WTC11 (cell line): ENCODE results near the gene CCP110. TPM values are rescaled to one million over a fixed set of nuclear protein-coding genes. Genes with fewer than 3 reads are reported as not detected.
A peak's percentile ranks its signal among the peaks of the same experiment; 100 is the strongest.

Experiments
- CBFB ChIP-seq: sonication (generic); formaldehyde crosslinking; IDR thresholded peaks from 2 replicates; pipeline ENCODE4 v1.8.1; 2022; ENCODE audit warnings: mild to moderate bottlenecking, low read depth, missing genetic modification reagents
- EMX1 ChIP-seq: fragments of 250-450 bp; sonication (Bioruptor Pico); IDR thresholded peaks from 2 replicates; pipeline ENCODE4 v1.8.0; 2021; ENCODE audit warnings: mild to moderate bottlenecking
- FOXP1 ChIP-seq: sonication (generic); formaldehyde crosslinking; IDR thresholded peaks from 2 replicates; pipeline ENCODE4 v1.8.0; 2022; ENCODE audit warnings: missing genetic modification reagents, mild to moderate bottlenecking, moderate library complexity, borderline replicate concordance
- FOXP4 ChIP-seq: sonication (generic); formaldehyde crosslinking; IDR thresholded peaks from 2 replicates; pipeline ENCODE4 v1.8.0; 2022; ENCODE audit warnings: mild to moderate bottlenecking, missing genetic modification reagents
- GABPB1 ChIP-seq: sonication (generic); formaldehyde crosslinking; IDR thresholded peaks from 2 replicates; pipeline ENCODE4 v1.8.1; 2023; ENCODE audit warnings: mild to moderate bottlenecking, missing genetic modification reagents
- GRHL2 ChIP-seq: fragments of 250-450 bp; sonication (Bioruptor Pico); IDR thresholded peaks from 2 replicates; pipeline ENCODE4 v1.8.0; 2022; ENCODE audit warnings: mild to moderate bottlenecking, moderate library complexity; ENCODE audit not compliant: insufficient replicate concordance, severe bottlenecking
- GTF2I ChIP-seq: fragments of 250-450 bp; sonication (Bioruptor Pico); conservative IDR thresholded peaks from 2 replicates; pipeline ENCODE4 v1.4.0; 2021; ENCODE audit warnings: mild to moderate bottlenecking
- IRF1 ChIP-seq: sonication (generic); formaldehyde crosslinking; IDR thresholded peaks from 2 replicates; pipeline ENCODE4 v1.8.0; 2023; ENCODE audit warnings: missing genetic modification reagents
- JAZF1 ChIP-seq: fragments of 250-450 bp; sonication (Bioruptor Pico); IDR thresholded peaks from 2 replicates; pipeline ENCODE4 v1.9.0; 2021; ENCODE audit warnings: moderate library complexity, mild to moderate bottlenecking, inconsistent platforms
- JUN ChIP-seq: sonication (generic); formaldehyde crosslinking; IDR thresholded peaks from 2 replicates; pipeline ENCODE4 v1.8.0; 2023; ENCODE audit warnings: mild to moderate bottlenecking, missing genetic modification reagents
- MXD4 ChIP-seq: fragments of 250-450 bp; sonication (Bioruptor Pico); IDR thresholded peaks from 2 replicates; pipeline ENCODE4 v1.8.0; 2021; ENCODE audit warnings: mild to moderate bottlenecking, moderate library complexity, borderline replicate concordance
- MYBL2 ChIP-seq: sonication (generic); formaldehyde crosslinking; IDR thresholded peaks from 2 replicates; pipeline ENCODE4 v1.8.1; 2023; ENCODE audit warnings: mild to moderate bottlenecking, moderate library complexity, missing genetic modification reagents
- NFATC4 ChIP-seq: fragments of 250-450 bp; sonication (Bioruptor Pico); IDR thresholded peaks from 2 replicates; pipeline ENCODE4 v1.9.0; 2021; ENCODE audit warnings: mild to moderate bottlenecking
- NR2C2 ChIP-seq: sonication (generic); formaldehyde crosslinking; IDR thresholded peaks from 2 replicates; pipeline ENCODE4 v1.8.0; 2022; ENCODE audit warnings: mild to moderate bottlenecking, missing genetic modification reagents
- OVOL2 ChIP-seq: fragments of 250-450 bp; sonication (Bioruptor Pico); IDR thresholded peaks from 2 replicates; pipeline ENCODE4 v1.9.0; 2021; ENCODE audit warnings: mild to moderate bottlenecking, borderline replicate concordance
- SMAD3 ChIP-seq: sonication (generic); formaldehyde crosslinking; IDR thresholded peaks from 2 replicates; pipeline ENCODE4 v1.8.0; 2022; ENCODE audit warnings: missing genetic modification reagents, mild to moderate bottlenecking, borderline replicate concordance
- SMAD4 ChIP-seq: sonication (generic); formaldehyde crosslinking; IDR thresholded peaks from 2 replicates; pipeline ENCODE4 v1.8.0; 2022; ENCODE audit warnings: mild to moderate bottlenecking, missing genetic modification reagents
- TP53 ChIP-seq: sonication (generic); formaldehyde crosslinking; IDR thresholded peaks from 2 replicates; pipeline ENCODE4 v1.8.1; 2023; ENCODE audit warnings: mild to moderate bottlenecking, missing genetic modification reagents
- ZNF121 ChIP-seq: sonication (generic); formaldehyde crosslinking; IDR thresholded peaks from 2 replicates; pipeline ENCODE4 v1.8.0; 2023; ENCODE audit warnings: missing genetic modification reagents
- ZNF219 ChIP-seq: sonication (generic); formaldehyde crosslinking; IDR thresholded peaks from 2 replicates; pipeline ENCODE4 v1.8.0; 2023; ENCODE audit warnings: missing genetic modification reagents, mild to moderate bottlenecking, borderline replicate concordance
- ZNF232 ChIP-seq: sonication (generic); formaldehyde crosslinking; IDR thresholded peaks from 2 replicates; pipeline ENCODE4 v1.8.0; 2022; ENCODE audit warnings: mild to moderate bottlenecking, missing genetic modification reagents
- ZNF416 ChIP-seq: fragments of 250-450 bp; sonication (Bioruptor Pico); IDR thresholded peaks from 2 replicates; pipeline ENCODE4 v1.9.0; 2021; ENCODE audit warnings: mild to moderate bottlenecking, inconsistent platforms
- ZNF425 ChIP-seq: fragments of 250-450 bp; sonication (Bioruptor Pico); conservative IDR thresholded peaks from 2 replicates; pipeline ENCODE4 v1.9.0; 2021; ENCODE audit warnings: mild to moderate bottlenecking
- ZNF671 ChIP-seq: fragments of 250-450 bp; sonication (Bioruptor Pico); IDR thresholded peaks from 2 replicates; pipeline ENCODE4 v1.8.0; 2021; ENCODE audit warnings: mild to moderate bottlenecking
- total RNA-seq: library from RNA; stranded (reverse); gene quantifications from 3 replicates; pipeline ENCODE4 v1.2.3, GENCODE V29; 2021
- TF ChIP-seq, protein P1 (sequence below): sonication (generic); formaldehyde crosslinking; IDR thresholded peaks from 2 replicates; pipeline ENCODE4 v1.8.1; 2023; ENCODE audit warnings: mild to moderate bottlenecking, missing genetic modification reagents
- TF ChIP-seq, protein P2 (sequence below): sonication (generic); formaldehyde crosslinking; conservative IDR thresholded peaks from 2 replicates; pipeline ENCODE4 v1.8.1; 2023; ENCODE audit warnings: mild to moderate bottlenecking, low read depth, missing genetic modification reagents, moderate library complexity
- TF ChIP-seq, protein P3 (sequence below): sonication (generic); formaldehyde crosslinking; IDR thresholded peaks from 2 replicates; pipeline ENCODE4 v1.8.1; 2022; ENCODE audit warnings: low read depth, missing genetic modification reagents, borderline replicate concordance
- TF ChIP-seq, protein P4 (sequence below): sonication (generic); formaldehyde crosslinking; IDR thresholded peaks from 2 replicates; pipeline ENCODE4 v1.8.1; 2023; ENCODE audit warnings: mild to moderate bottlenecking, missing genetic modification reagents, moderate library complexity

The CCP110 gene
- total RNA-seq, 1 experiment from 2014 or later: 23.9 TPM

DNA sequence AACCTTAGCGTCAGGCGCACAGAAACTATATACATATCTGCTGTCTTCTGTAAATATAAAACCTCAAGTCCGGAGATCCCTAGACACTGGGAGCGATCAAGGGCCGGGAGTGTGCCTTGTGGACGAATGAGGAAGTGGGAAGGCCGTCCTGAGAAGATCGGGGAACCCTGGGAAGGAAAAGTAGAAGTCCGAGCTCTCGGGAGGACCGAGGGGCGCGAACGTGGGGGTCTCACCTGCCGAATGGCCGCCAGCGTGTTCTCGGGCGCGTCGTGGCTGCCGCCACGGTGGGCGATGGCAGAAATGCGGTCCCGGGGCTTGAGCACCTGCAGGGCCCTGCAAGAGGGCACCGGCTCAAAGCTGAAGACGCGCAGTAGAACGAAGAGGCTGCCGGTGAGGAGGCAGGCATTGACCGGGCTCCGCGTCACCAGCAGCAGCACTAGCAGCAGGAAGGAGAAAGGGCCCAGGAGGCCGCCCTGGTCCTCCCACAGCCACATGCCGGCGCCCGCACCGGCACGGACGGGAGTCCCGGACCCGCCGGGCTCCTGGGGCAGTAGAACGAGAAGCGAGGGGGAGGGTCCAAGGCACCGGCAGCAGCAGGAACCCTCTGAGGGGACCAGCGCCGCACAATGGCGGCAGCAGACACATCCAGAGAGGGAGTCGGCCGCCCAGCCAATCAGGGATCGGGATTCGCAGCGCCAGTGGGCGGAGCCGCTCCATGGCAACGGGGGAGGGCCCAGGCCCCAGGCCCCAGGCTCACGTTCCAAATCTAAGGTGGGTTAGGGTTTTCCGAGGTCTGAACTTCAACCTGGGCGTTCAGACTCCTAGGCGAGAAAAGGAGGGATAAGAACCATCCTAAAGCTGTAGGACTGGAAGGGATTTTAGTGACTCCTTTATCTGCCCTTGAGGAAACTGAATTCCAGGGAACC, 2.0 kb upstream of the CCP110 start, which contains the start of gene GDE1 (continued):
- TF ChIP-seq, protein P1, sequence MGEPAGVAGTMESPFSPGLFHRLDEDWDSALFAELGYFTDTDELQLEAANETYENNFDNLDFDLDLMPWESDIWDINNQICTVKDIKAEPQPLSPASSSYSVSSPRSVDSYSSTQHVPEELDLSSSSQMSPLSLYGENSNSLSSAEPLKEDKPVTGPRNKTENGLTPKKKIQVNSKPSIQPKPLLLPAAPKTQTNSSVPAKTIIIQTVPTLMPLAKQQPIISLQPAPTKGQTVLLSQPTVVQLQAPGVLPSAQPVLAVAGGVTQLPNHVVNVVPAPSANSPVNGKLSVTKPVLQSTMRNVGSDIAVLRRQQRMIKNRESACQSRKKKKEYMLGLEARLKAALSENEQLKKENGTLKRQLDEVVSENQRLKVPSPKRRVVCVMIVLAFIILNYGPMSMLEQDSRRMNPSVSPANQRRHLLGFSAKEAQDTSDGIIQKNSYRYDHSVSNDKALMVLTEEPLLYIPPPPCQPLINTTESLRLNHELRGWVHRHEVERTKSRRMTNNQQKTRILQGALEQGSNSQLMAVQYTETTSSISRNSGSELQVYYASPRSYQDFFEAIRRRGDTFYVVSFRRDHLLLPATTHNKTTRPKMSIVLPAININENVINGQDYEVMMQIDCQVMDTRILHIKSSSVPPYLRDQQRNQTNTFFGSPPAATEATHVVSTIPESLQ (CRISPR knock-in tag): no peak
- TF ChIP-seq ZNF671 (CRISPR knock-in tag) (no peak), MYBL2 (CRISPR knock-in tag) (peak; percentile 78; the same call in 1 of the 2 replicates), MXD4 (no peak), GABPB1 (CRISPR knock-in tag) (peak; percentile 45; the same call in 1 of the 2 replicates), EMX1 (CRISPR knock-in tag) (no peak), ZNF416 (0 out of 2 replicates have a peak, but pooled peaks have one; percentile 44), NFATC4 (no peak), SMAD4 (CRISPR knock-in tag) (no peak), JUN (CRISPR knock-in tag) (0 out of 2 replicates have a peak, but pooled peaks have one; percentile 39), ZNF232 (CRISPR knock-in tag) (0 out of 2 replicates have a peak, but pooled peaks have one; percentile 40), ZNF121 (CRISPR knock-in tag) (no peak), ZNF219 (CRISPR knock-in tag) (0 out of 2 replicates have a peak, but pooled peaks have one; percentile 78), ZNF425 (CRISPR knock-in tag) (no peak), JAZF1 (CRISPR knock-in tag) (no peak), SMAD3 (CRISPR knock-in tag) (no peak), GTF2I (no peak), IRF1 (no peak), FOXP1 (0 out of 2 replicates have a peak, but pooled peaks have one; percentile 54), CBFB (CRISPR knock-in tag) (no peak), OVOL2 (no peak), TP53 (CRISPR knock-in tag) (no peak), NR2C2 (CRISPR knock-in tag) (no peak), GRHL2 (no peak), FOXP4 (no peak)
- TF ChIP-seq, protein P2, sequence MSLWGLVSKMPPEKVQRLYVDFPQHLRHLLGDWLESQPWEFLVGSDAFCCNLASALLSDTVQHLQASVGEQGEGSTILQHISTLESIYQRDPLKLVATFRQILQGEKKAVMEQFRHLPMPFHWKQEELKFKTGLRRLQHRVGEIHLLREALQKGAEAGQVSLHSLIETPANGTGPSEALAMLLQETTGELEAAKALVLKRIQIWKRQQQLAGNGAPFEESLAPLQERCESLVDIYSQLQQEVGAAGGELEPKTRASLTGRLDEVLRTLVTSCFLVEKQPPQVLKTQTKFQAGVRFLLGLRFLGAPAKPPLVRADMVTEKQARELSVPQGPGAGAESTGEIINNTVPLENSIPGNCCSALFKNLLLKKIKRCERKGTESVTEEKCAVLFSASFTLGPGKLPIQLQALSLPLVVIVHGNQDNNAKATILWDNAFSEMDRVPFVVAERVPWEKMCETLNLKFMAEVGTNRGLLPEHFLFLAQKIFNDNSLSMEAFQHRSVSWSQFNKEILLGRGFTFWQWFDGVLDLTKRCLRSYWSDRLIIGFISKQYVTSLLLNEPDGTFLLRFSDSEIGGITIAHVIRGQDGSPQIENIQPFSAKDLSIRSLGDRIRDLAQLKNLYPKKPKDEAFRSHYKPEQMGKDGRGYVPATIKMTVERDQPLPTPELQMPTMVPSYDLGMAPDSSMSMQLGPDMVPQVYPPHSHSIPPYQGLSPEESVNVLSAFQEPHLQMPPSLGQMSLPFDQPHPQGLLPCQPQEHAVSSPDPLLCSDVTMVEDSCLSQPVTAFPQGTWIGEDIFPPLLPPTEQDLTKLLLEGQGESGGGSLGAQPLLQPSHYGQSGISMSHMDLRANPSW (CRISPR knock-in tag): no peak
- TF ChIP-seq, protein P3, sequence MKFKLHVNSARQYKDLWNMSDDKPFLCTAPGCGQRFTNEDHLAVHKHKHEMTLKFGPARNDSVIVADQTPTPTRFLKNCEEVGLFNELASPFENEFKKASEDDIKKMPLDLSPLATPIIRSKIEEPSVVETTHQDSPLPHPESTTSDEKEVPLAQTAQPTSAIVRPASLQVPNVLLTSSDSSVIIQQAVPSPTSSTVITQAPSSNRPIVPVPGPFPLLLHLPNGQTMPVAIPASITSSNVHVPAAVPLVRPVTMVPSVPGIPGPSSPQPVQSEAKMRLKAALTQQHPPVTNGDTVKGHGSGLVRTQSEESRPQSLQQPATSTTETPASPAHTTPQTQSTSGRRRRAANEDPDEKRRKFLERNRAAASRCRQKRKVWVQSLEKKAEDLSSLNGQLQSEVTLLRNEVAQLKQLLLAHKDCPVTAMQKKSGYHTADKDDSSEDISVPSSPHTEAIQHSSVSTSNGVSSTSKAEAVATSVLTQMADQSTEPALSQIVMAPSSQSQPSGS (CRISPR knock-in tag): no peak
- TF ChIP-seq, protein P4, sequence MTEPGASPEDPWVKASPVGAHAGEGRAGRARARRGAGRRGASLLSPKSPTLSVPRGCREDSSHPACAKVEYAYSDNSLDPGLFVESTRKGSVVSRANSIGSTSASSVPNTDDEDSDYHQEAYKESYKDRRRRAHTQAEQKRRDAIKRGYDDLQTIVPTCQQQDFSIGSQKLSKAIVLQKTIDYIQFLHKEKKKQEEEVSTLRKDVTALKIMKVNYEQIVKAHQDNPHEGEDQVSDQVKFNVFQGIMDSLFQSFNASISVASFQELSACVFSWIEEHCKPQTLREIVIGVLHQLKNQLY (CRISPR knock-in tag): no peak
